ENCODE results near the gene RBM28. TPM values are rescaled to one million over a fixed set of nuclear protein-coding genes. Genes with fewer than 3 reads are reported as not detected.

RBM28 gene
- polyA plus RNA-seq, 1 donor (not counting 4 experiments of a cell fraction or from before 2014, with no cell fraction given): 36.4 TPM

GRCh38 chr7:128362670-128363069 is 19.0 kb upstream of the RBM28 start:
- FAIRE-seq: peak; percentile 81

GRCh38 chr7:128361411-128362379 is 18.0 kb upstream of the RBM28 start, which contains the start of gene PRRT4:
Gene PRRT4 (minus strand): TSS chr7:128361690.
- Histone ChIP-seq H3K36me3 (ENCODE audit: control insufficient read depth in 2 of 2, extremely low read depth in 1 of 2, insufficient read depth in 2 of 2, low read length in 2 of 2) (no peaks in the 10 kb centered on the region), H4K20me1 (ENCODE audit: control insufficient read depth, extremely low read depth, insufficient read depth, low read length) (no peaks in the 10 kb centered on the region), H3K27ac (ENCODE audit: control insufficient read depth, insufficient read depth, low read length) (no peak within 1 kb of the TSS), H3K9ac (ENCODE audit: control insufficient read depth, extremely low read depth, insufficient read depth, low read length) (peak within 1 kb of the TSS; percentile 31), H2AFZ (ENCODE audit: control insufficient read depth, low read length) (peak within 1 kb of the TSS; percentile 50), H3K27me3 (ENCODE audit: control insufficient read depth, extremely low read depth, insufficient read depth, low read length) (no peaks in the 10 kb centered on the region), H3K9me3 (ENCODE audit: control insufficient read depth, low read depth, low read length) (no peaks in the 10 kb centered on the region), H3K4me2 (ENCODE audit: control insufficient read depth, extremely low read depth, insufficient read depth, low read depth, low read length) (peak within 1 kb of the TSS; percentile 78), H3K79me2 (ENCODE audit: control insufficient read depth, insufficient read depth, low read length) (no peaks in the 10 kb centered on the region), H3K4me3 (ENCODE audit: control insufficient read depth in 2 of 3, extremely low read depth in 1 of 3, insufficient read depth in 2 of 3, low read depth in 1 of 3, low read length in 3 of 3) (peak within 1 kb of the TSS; percentile 39 to 63 (median 58)), H3K9me1 (ENCODE audit: control insufficient read depth, extremely low read depth, insufficient read depth, low read length) (no peaks in the 10 kb centered on the region), H3K4me1 (ENCODE audit: control insufficient read depth, extremely low read depth, insufficient read depth, low read length) (peaks cover 28% of the 10 kb centered on the region)
- peak in 1 of 3 experiments; percentile 7 for TF ChIP-seq CTCF (optimal IDR thresholded peaks at IDR 0.05 in 1 of 3, IDR thresholded peaks at IDR 0.05 in 1 of 3, conservative IDR thresholded peaks at IDR 0.05 in 1 of 3; ENCODE audit: extremely low read depth in 1 of 3, insufficient read depth in 2 of 3, low read length in 3 of 3)
- no peak for TF ChIP-seq EZH2 (IDR thresholded peaks at IDR 0.05; ENCODE audit: low read length)
- peak; percentile 59 for FAIRE-seq
- no peak for DNase-seq (ENCODE audit: low read depth, low spot score)
- dilution Hi-C loops (cut with MboI; ENCODE audit: extremely low pct_ligation_motif_present, low sequenced_read_pairs): no loop called here

More at GRCh38 chr7:128362670-128363069, 19.0 kb upstream of the RBM28 start:
- Histone ChIP-seq H3K9ac (ENCODE audit: control insufficient read depth, extremely low read depth, insufficient read depth, low read length) (no peak overlapping the region), H3K79me2 (ENCODE audit: control insufficient read depth, insufficient read depth, low read length) (no peaks in the 10 kb centered on the region), H3K9me1 (ENCODE audit: control insufficient read depth, extremely low read depth, insufficient read depth, low read length) (no peaks in the 10 kb centered on the region), H3K4me2 (ENCODE audit: control insufficient read depth, extremely low read depth, insufficient read depth, low read depth, low read length) (peak overlapping the region; percentile 45), H4K20me1 (ENCODE audit: control insufficient read depth, extremely low read depth, insufficient read depth, low read length) (no peaks in the 10 kb centered on the region), H3K9me3 (ENCODE audit: control insufficient read depth, low read depth, low read length) (no peaks in the 10 kb centered on the region), H3K4me1 (ENCODE audit: control insufficient read depth, extremely low read depth, insufficient read depth, low read length) (peaks cover 33% of the 10 kb centered on the region), H3K27ac (ENCODE audit: control insufficient read depth, insufficient read depth, low read length) (no peak overlapping the region), H3K4me3 (ENCODE audit: control insufficient read depth in 2 of 3, extremely low read depth in 1 of 3, insufficient read depth in 2 of 3, low read depth in 1 of 3, low read length in 3 of 3) (no peak overlapping the region), H3K36me3 (ENCODE audit: control insufficient read depth in 2 of 2, extremely low read depth in 1 of 2, insufficient read depth in 2 of 2, low read length in 2 of 2) (no peaks in the 10 kb centered on the region), H2AFZ (ENCODE audit: control insufficient read depth, low read length) (no peak overlapping the region), H3K27me3 (ENCODE audit: control insufficient read depth, extremely low read depth, insufficient read depth, low read length) (no peaks in the 10 kb centered on the region)
- TF ChIP-seq CTCF (optimal IDR thresholded peaks at IDR 0.05 in 1 of 3, IDR thresholded peaks at IDR 0.05 in 1 of 3, conservative IDR thresholded peaks at IDR 0.05 in 1 of 3; ENCODE audit: extremely low read depth in 1 of 3, insufficient read depth in 2 of 3, low read length in 3 of 3) (no peak), EZH2 (IDR thresholded peaks at IDR 0.05; ENCODE audit: low read length) (no peak)
- dilution Hi-C loops (cut with MboI; ENCODE audit: extremely low pct_ligation_motif_present, low sequenced_read_pairs): no loop called here
- peak; percentile 7 for DNase-seq (ENCODE audit: low read depth, low spot score)

Measured in keratinocyte (primary cell).